NCI-H748 treated with DMSO at 0.1 percent for 48 hours (cell line): Measurements from ENCODE around the gene DEFB129.
"Not testable (repeated sequence)": the region's sequence is repeated elsewhere in the genome, so short reads cannot be mapped to it uniquely, and the experiment has no call there.

ENCODE experiments used
- DNase-seq: peaks from one replicate; lab custom pipeline; 2025; lab: John Stamatoyannopoulos, UW

The DEFB129 gene

GRCh38 chr20:253447-253846 lies 26.4 kb downstream of the DEFB129 start:
- DNase-seq, result not testable (repeated sequence)

- DNase-seq, result no peak
Measured at GRCh38 chr20:257419-257818, 30.4 kb downstream of the DEFB129 start, which contains the start of gene DEFB132. DEFB132 (plus strand) TSS chr20:257724; CDS start chr20:257779, 55 bp downstream.

GRCh38 chr20:258269-258858 lies 31.3 kb downstream of the DEFB129 start:
- no peak for DNase-seq

GRCh38 chr20:258963-259362 lies 31.9 kb downstream of the DEFB129 start:
- DNase-seq, result no peak

GRCh38 chr20:259981-260380 lies 32.9 kb downstream of the DEFB129 start:
- DNase-seq, result no peak

- no peak for DNase-seq
Measured at GRCh38 chr20:263701-264100, 36.6 kb downstream of the DEFB129 start.

- DNase-seq, result peak; percentile 79
Measured at GRCh38 chr20:266596-267562, 39.8 kb downstream of the DEFB129 start.

- no peak for DNase-seq
Measured at GRCh38 chr20:270517-270916, 43.5 kb downstream of the DEFB129 start.

- DNase-seq, result no peak
Measured at GRCh38 chr20:271069-271468, 44.0 kb downstream of the DEFB129 start.

GRCh38 chr20:271528-271927 lies 44.5 kb downstream of the DEFB129 start:
- no peak for DNase-seq

- no peak for DNase-seq
Measured at GRCh38 chr20:272718-273117, 45.7 kb downstream of the DEFB129 start.

GRCh38 chr20:273884-274283 lies 46.8 kb downstream of the DEFB129 start:
- DNase-seq, result no peak

- no peak for DNase-seq
Measured at GRCh38 chr20:275791-276190, 48.7 kb downstream of the DEFB129 start.

GRCh38 chr20:276620-277495 lies 49.8 kb downstream of the DEFB129 start:
- no peak for DNase-seq

GRCh38 chr20:277496-277781 lies 50.4 kb downstream of the DEFB129 start:
- no peak for DNase-seq

- no peak for DNase-seq
Measured at GRCh38 chr20:278181-278580, 51.1 kb downstream of the DEFB129 start.

GRCh38 chr20:278607-279571 lies 51.8 kb downstream of the DEFB129 start:
- DNase-seq, result no peak
